HG02571 (cell line): ENCODE data around the gene KRTAP17-1.

Source experiments
- ATAC-seq: cut with Tn5 transposase; IDR thresholded peaks from one replicate; pipeline ENCODE4 v1.9.1; 2021; ENCODE audit warnings: mild to moderate bottlenecking, moderate library complexity; ENCODE audit not compliant: unreplicated experiment

KRTAP17-1 gene

GRCh38 chr17:41333098-41333497 is 17.6 kb upstream of the KRTAP17-1 start:
- no peak for ATAC-seq

- no peak for ATAC-seq
Observed at GRCh38 chr17:41332239-41332638, 16.7 kb upstream of the KRTAP17-1 start.

- no peak for ATAC-seq
Observed at GRCh38 chr17:41331606-41332005, 16.1 kb upstream of the KRTAP17-1 start.

GRCh38 chr17:41329279-41329948 is 13.9 kb upstream of the KRTAP17-1 start:
- no peak for ATAC-seq

GRCh38 chr17:41328207-41328606 is 12.7 kb upstream of the KRTAP17-1 start:
- no peak for ATAC-seq

- ATAC-seq: no peak
Observed at GRCh38 chr17:41327411-41328120, 12.1 kb upstream of the KRTAP17-1 start.

- ATAC-seq: no peak
Observed at GRCh38 chr17:41326173-41327145, 10.9 kb upstream of the KRTAP17-1 start.

- ATAC-seq: no peak
Observed at GRCh38 chr17:41325611-41326010, 10.1 kb upstream of the KRTAP17-1 start.

- no peak for ATAC-seq
Observed at GRCh38 chr17:41325126-41325525, 9.6 kb upstream of the KRTAP17-1 start.

- no peak for ATAC-seq
Observed at GRCh38 chr17:41324180-41325075, 8.9 kb upstream of the KRTAP17-1 start.

- no peak for ATAC-seq
Observed at GRCh38 chr17:41322903-41323895, 7.7 kb upstream of the KRTAP17-1 start.

- no peak for ATAC-seq
Observed at GRCh38 chr17:41322094-41322902, 6.8 kb upstream of the KRTAP17-1 start.

GRCh38 chr17:41318231-41318630 is 2.7 kb upstream of the KRTAP17-1 start:
- ATAC-seq: no peak

- no peak for ATAC-seq
Observed at GRCh38 chr17:41315814-41316445, 420 bp upstream of the KRTAP17-1 start.

GRCh38 chr17:41311111-41311510 is 4.4 kb downstream of the KRTAP17-1 start:
- no peak for ATAC-seq

- ATAC-seq: no peak
Observed at GRCh38 chr17:41308918-41309359, 6.6 kb downstream of the KRTAP17-1 start, which contains the start of gene KRTAP16-1. Gene KRTAP16-1 (minus strand): TSS chr17:41309309. CDS start chr17:41309253, 56 bp downstream.

GRCh38 chr17:41308251-41308917 is 7.1 kb downstream of the KRTAP17-1 start:
- no peak for ATAC-seq
